HepG2 (cell line): ENCODE measurements around the gene CD151. TPM values are rescaled to one million over a fixed set of nuclear protein-coding genes. Genes with fewer than 3 reads are reported as not detected.
A peak's percentile ranks its signal among the peaks of the same experiment; 100 is the strongest.

Experiments used
- ATAC-seq: fragments of 200-7000 bp; cut with Tn5 transposase; 3 replicates; pipeline ENCODE4 v1.9.1; 2020; ENCODE audit warnings: mild to moderate bottlenecking, moderate library complexity
- BruUV-seq: library from RNA; stranded (reverse); fragments of 400-500 nt; replicated peaks from 2 replicates; lab custom pipeline; 2021; lab: Mats Ljungman, UMichigan
- CTCF ChIA-PET: fragments of 300-600 bp; formaldehyde crosslinking; extraction: SDS; loops from one replicate; lab custom pipeline; 2021; ENCODE audit warnings: low total read pairs, inconsistent platforms, low intra/inter-chr PET ratio; lab: Yijun Ruan, JAX
- POLR2A ChIA-PET: fragments of 350-600 bp; sonication (Branson Sonifier 250); formaldehyde crosslinking; loops from one replicate; lab custom pipeline; 2020; ENCODE audit warnings: antibody characterized with exemption, inconsistent platforms; lab: Yijun Ruan, JAX
- DNase-seq: peaks from one replicate; pipeline ENCODE4 v3.0.0-alpha.2; 2015; ENCODE audit warnings: low spot score
- FAIRE-seq: peaks from 3 replicates; lab custom pipeline; 2011; peaks lifted over from hg19 to GRCh38; lab: Jason Lieb, UNC
- H2AFZ ChIP-seq: one replicate; pipeline ENCODE4 v1.6.1; 2011; ENCODE audit warnings: low read length, inconsistent platforms
- H3K27ac ChIP-seq: fragments of 300-600 bp; 3 replicates; pipeline ENCODE4 v1.8.0; 2011; ENCODE audit warnings: mixed run types, mild to moderate bottlenecking, mixed read lengths, low read length, inconsistent platforms; ENCODE audit not compliant: insufficient read depth; ENCODE audit errors: extremely low read length
- H3K27me3 ChIP-seq, 2 experiments: fragments of 200-600 bp in 1 of 2; 2 replicates in 1 of 2; 3 replicates in 1 of 2; pipeline versions ENCODE4 v1.6.0 to v1.8.0; 2011; ENCODE audit warnings: low read length in 2 of 2, mild to moderate bottlenecking in 2 of 2, moderate library complexity in 2 of 2, inconsistent platforms in 1 of 2; ENCODE audit not compliant: insufficient read depth in 2 of 2, control insufficient read depth in 1 of 2
- H3K36me3 ChIP-seq, 2 experiments: fragments of 200-600 bp in 1 of 2; replicated peaks in 1 of 2; 2 replicates in 1 of 2; 3 replicates in 1 of 2; pipeline versions ENCODE4 v1.5.1 to v1.8.0; 2011; ENCODE audit warnings: low read length in 2 of 2, inconsistent platforms in 1 of 2; ENCODE audit not compliant: insufficient read depth in 2 of 2, control insufficient read depth in 1 of 2
- H3K4me1 ChIP-seq: 2 replicates; pipeline ENCODE4 v1.5.1; 2012; ENCODE audit warnings: low read length, inconsistent platforms; ENCODE audit not compliant: insufficient read depth
- H3K4me2 ChIP-seq: 2 replicates; pipeline ENCODE4 v1.6.0; 2011; ENCODE audit warnings: low read depth, low read length, inconsistent platforms
- H3K4me3 ChIP-seq, 3 experiments: fragments of 200-600 bp in 1 of 3; sonication (generic), shearing (Covaris generic) in 1 of 3; replicated peaks in 1 of 3; 2 replicates each; pipeline ENCODE4 v1.5.1; 2011 to 2016; ENCODE audit warnings: low read length in 3 of 3, inconsistent platforms in 2 of 3, low read depth in 2 of 3, mild to moderate bottlenecking in 2 of 3, control low read depth in 1 of 3, mixed read lengths in 1 of 3; ENCODE audit not compliant: insufficient read depth in 1 of 3
- H3K79me2 ChIP-seq: one replicate; pipeline ENCODE4 v1.6.1; 2011; ENCODE audit warnings: low read length, inconsistent platforms; ENCODE audit not compliant: insufficient read depth
- H3K9ac ChIP-seq: 2 replicates; pipeline ENCODE4 v1.6.0; 2011; ENCODE audit warnings: mild to moderate bottlenecking, low read depth, low read length, inconsistent platforms; ENCODE audit not compliant: insufficient read depth
- H3K9me3 ChIP-seq: 2 replicates; pipeline ENCODE4 v1.5.1; 2012; ENCODE audit warnings: mild to moderate bottlenecking, low read length
- H4K20me1 ChIP-seq: 2 replicates; pipeline ENCODE4 v1.6.0; 2011; ENCODE audit warnings: inconsistent platforms, mild to moderate bottlenecking, low read length, moderate library complexity; ENCODE audit not compliant: insufficient read depth
- AGO2 ChIP-seq: fragments of 200-400 bp; formaldehyde crosslinking; optimal IDR thresholded peaks from 2 replicates; pipeline ENCODE3; 2017; ENCODE audit warnings: mild to moderate bottlenecking, low read depth, low read length, moderate library complexity
- FOSL2 ChIP-seq: sonication (generic); formaldehyde crosslinking; IDR thresholded peaks from 2 replicates; pipeline ENCODE4 v1.4.0; 2020; ENCODE audit warnings: missing genetic modification reagents
- HNRNPK ChIP-seq: fragments of 200-400 bp; formaldehyde crosslinking; IDR thresholded peaks from 2 replicates; pipeline ENCODE4 v1.6.1; 2018; ENCODE audit warnings: low read length, low read depth, moderate library complexity, mild to moderate bottlenecking; ENCODE audit not compliant: poor library complexity, severe bottlenecking
- HNRNPLL ChIP-seq: fragments of 200-400 bp; formaldehyde crosslinking; IDR thresholded peaks from 2 replicates; pipeline ENCODE4 v1.6.1; 2017; ENCODE audit warnings: mild to moderate bottlenecking, low read depth, low read length; ENCODE audit not compliant: poor library complexity, severe bottlenecking
- MTERF4 ChIP-seq: sonication (generic); formaldehyde crosslinking; IDR thresholded peaks from 2 replicates; pipeline ENCODE4 v1.8.0; 2023; ENCODE audit warnings: mild to moderate bottlenecking, missing genetic modification reagents
- SAFB2 ChIP-seq: sonication (generic); formaldehyde crosslinking; IDR thresholded peaks from 2 replicates; pipeline ENCODE4 v1.5.1; 2020; ENCODE audit warnings: missing genetic modification reagents, low read depth, mild to moderate bottlenecking, borderline replicate concordance
- ZC3H13 ChIP-seq: sonication (generic); formaldehyde crosslinking; IDR thresholded peaks from 2 replicates; pipeline ENCODE4 v1.8.1; 2023; ENCODE audit warnings: mild to moderate bottlenecking, missing genetic modification reagents, moderate library complexity
- ZNF101 ChIP-seq: sonication (generic); formaldehyde crosslinking; IDR thresholded peaks from 2 replicates; pipeline ENCODE4 v1.4.0; 2020; ENCODE audit warnings: mild to moderate bottlenecking, low read depth, missing genetic modification reagents, borderline replicate concordance
- ZNF326 ChIP-seq: sonication (generic); formaldehyde crosslinking; IDR thresholded peaks from 2 replicates; pipeline ENCODE4 v1.4.0; 2020; ENCODE audit warnings: missing genetic modification reagents, borderline replicate concordance
- ZNF670 ChIP-seq: sonication (generic); formaldehyde crosslinking; IDR thresholded peaks from 2 replicates; pipeline ENCODE4 v1.8.0; 2022; ENCODE audit warnings: mild to moderate bottlenecking, missing genetic modification reagents, borderline replicate concordance
- WGBS: methylation state at CpG from one replicate; pipeline ENCODE4 v1.1.6; 2017; ENCODE audit warnings: low lambda C conversion rate; 5-methylcytosine and 5-hydroxymethylcytosine counted together
- in situ Hi-C: cut with HindIII; loops from 2 replicates; pipeline ENCODE4 v1.10.0; 2017; ENCODE audit warnings: low pct_unique_long_range_greater_than_20kb; ENCODE audit not compliant: extremely low pct_ligation_motif_present
- intact Hi-C: fragments of 100-400 bp; cut with micrococcal nuclease; formaldehyde crosslinking; loops from one replicate; pipeline ENCODE4 v1.10.0; 2022; ENCODE audit not compliant: unreplicated experiment
- polyA plus RNA-seq, 8 experiments: library from polyadenylated mRNA; depleted of rRNA in 3 of 8; stranded (reverse) in 7 of 8; unstranded in 1 of 8; fragments of >200 nt; fragmentation: Illumina TruSeq in 4 of 8; extraction: Trizol in 4 of 8; gene quantifications; 2 replicates each; pipeline versions ENCODE4 v1.2.1 to v1.2.3, GENCODE V29; 2011 to 2016; ENCODE audit warnings: low read depth in 4 of 8, missing spikeins in 1 of 8, mixed read lengths in 1 of 8; ENCODE audit not compliant: insufficient read depth in 1 of 8
- total RNA-seq, 5 experiments: library from RNA; depleted of rRNA; stranded (reverse); fragments of >200 nt; fragmentation: Illumina TruSeq; extraction: Trizol; gene quantifications; 2 replicates each; pipeline ENCODE4 v1.2.3, GENCODE V29; 2016; ENCODE audit warnings: low read depth in 1 of 5

The CD151 gene
- total and polyA plus RNA-seq, 2 of the 13 experiments (the other 11 are each of a cell fraction or from before 2014, with no cell fraction given) = 125 to 197 TPM

DNA sequence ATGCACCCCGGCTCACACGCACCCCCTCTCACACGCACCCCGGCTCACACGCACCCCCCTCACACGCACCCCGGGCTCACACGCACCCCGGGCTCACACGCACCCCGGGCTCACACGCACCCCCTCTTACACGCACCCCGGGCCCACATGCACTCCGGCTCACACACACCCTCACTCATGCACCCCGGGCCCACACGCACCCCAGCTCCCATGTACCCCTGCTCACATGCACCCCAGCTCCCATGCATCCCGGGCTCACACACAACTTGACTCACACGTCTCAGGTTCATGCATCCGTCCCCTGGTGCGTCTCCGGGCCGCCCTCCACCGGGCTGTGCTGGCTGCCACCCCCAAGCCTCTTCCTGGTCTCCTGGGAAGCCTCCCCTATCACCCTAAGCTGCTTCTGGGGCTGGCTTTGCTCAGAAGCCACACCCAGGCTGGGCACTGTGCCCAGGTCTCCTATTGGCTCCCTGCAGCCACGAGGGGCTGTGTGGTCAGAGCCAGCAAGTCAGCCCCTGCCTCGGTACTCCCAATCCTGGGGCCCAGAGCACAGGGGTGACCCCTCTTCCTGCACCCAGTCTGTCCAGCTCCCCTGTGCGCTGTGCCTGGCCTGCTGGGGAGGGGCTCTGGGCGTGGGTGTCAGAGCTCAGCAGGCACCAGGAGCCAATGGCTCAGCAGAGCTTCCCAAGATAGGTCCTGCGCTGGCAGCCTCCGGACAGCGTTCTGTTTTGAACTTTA is 26.8 kb downstream of the CD151 start:
- 96% methylated on average over 25 of the region's 31 CpGs for WGBS
- Histone ChIP-seq H3K9me3 (no peaks in the 10 kb centered on the region), H3K79me2 (no peaks in the 10 kb centered on the region), H3K27me3 (no peaks in the 10 kb centered on the region), H3K36me3 (peaks cover 0 to 3% of the 10 kb centered on the region in 2 experiments; a peak in 2 of 5 replicates), H4K20me1 (no peaks in the 10 kb centered on the region; the same call in 1 of the 2 replicates), H3K9ac (no peak overlapping the region), H3K4me1 (no peaks in the 10 kb centered on the region), H3K4me3 (no peak overlapping the region), H3K27ac (no peak overlapping the region), H2AFZ (no peak overlapping the region), H3K4me2 (no peak overlapping the region)
- TF ChIP-seq ZC3H13 (CRISPR knock-in tag) (no peak), AGO2 (peak; percentile 60), HNRNPK (peak; percentile 55), HNRNPLL (peak; percentile 59)
- BruUV-seq = no TSS peak
- intact Hi-C loops (no loop called here), in situ Hi-C loops (no loop called here)
- FAIRE-seq (no peak), ATAC-seq (peak; percentile 4; the same call in 2 of the 3 replicates), DNase-seq (no peak)
- CTCF ChIA-PET = no interaction called here
- POLR2A ChIA-PET = interaction anchor here (1.1 kb wide), 1 partner anchor 15 kb away, joined by 3 read pairs; no protein-coding TSS in a partner anchor

DNA sequence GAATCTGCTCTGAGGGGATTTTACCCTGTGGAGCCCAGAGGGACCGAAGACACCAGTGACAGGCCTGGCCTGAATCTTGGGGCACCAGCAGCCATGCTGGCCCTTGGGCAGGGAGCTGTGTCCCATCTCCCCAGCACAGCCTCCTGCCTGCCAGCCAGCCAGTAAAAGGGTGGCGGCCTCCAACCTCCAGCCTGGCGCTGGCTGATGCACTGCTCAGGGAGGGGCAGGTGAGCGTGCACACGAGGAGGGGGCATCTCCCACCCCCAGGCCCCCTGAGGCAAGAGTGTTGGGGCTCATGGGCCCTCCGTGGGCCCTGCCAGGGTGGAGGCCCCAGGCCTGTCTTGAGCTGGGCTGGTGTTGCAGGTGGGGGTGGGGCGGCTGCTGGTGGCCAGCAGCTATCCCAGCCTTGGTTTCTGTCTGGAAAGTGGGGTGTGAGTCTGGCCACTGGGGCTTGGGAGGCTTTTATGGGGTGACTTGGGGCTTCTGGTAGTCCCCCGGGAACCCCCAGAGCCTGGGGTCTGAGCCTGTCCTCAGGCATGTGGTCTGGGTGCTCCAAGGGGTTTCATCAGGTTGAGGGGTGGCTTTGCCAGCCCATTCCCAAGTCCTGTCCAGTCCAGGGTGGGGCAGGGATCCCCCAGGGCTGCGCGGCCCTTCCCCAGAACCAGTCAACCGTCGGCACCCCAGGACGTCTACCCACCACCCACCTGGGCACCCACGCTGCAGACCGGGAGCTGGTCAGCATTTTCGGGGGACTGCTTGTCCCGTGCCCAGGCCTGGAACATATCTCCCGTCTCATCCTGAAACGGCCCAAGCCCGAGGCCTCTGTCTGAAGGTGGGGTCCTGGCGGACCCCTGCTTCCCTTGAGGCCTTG is 27.7 kb downstream of the CD151 start:
- Histone ChIP-seq H3K4me1 (no peaks in the 10 kb centered on the region), H3K36me3 (peaks cover 0 to 3% of the 10 kb centered on the region in 2 experiments; a peak in 2 of 5 replicates), H3K9me3 (no peaks in the 10 kb centered on the region), H3K27ac (no peak overlapping the region), H3K27me3 (no peaks in the 10 kb centered on the region), H3K9ac (no peak overlapping the region), H2AFZ (no peak overlapping the region), H4K20me1 (no peaks in the 10 kb centered on the region; the same call in 1 of the 2 replicates), H3K4me3 (no peak overlapping the region), H3K79me2 (no peaks in the 10 kb centered on the region), H3K4me2 (no peak overlapping the region)
- no peak for FAIRE-seq
- BruUV-seq = no TSS peak
- DNase-seq = no peak
- ATAC-seq = no peak
- CTCF ChIA-PET = no interaction called here
- POLR2A ChIA-PET = interaction anchor here (1.1 kb wide), 1 partner anchor 16 kb away, joined by 3 read pairs; no protein-coding TSS in a partner anchor
- in situ Hi-C loops = no loop called here
- intact Hi-C loops = no loop called here
- 90% methylated on average over 9 of the region's 21 CpGs for WGBS
- TF ChIP-seq SAFB2 (CRISPR knock-in tag) = no peak
- TF ChIP-seq ZNF670 = no peak
- no peak for TF ChIP-seq FOSL2 (CRISPR knock-in tag)
- no peak for TF ChIP-seq MTERF4 (CRISPR knock-in tag)
- TF ChIP-seq ZNF326 (CRISPR knock-in tag) = peak; percentile 60; the same call in 1 of the 2 replicates
- no peak for TF ChIP-seq ZNF101
